ENCODE measurements around the gene LSS.

Gene LSS

GRCh38 chr21:46218906-46219590, 9.5 kb downstream of the LSS start:
- DNase-seq (ENCODE audit: low read depth) = no peak

GRCh38 chr21:46217511-46218196, 10.9 kb downstream of the LSS start:
- DNase-seq (ENCODE audit: low read depth) = no peak

- no peak for DNase-seq (ENCODE audit: low read depth)
Observed at GRCh38 chr21:46216132-46216747, 12.3 kb downstream of the LSS start.

GRCh38 chr21:46215436-46216131, 13.0 kb downstream of the LSS start:
- DNase-seq (ENCODE audit: low read depth) = no peak

- DNase-seq (ENCODE audit: low read depth) = no peak
Observed at GRCh38 chr21:46214478-46215340, 13.9 kb downstream of the LSS start.

GRCh38 chr21:46213620-46214286, 14.8 kb downstream of the LSS start:
- no peak for DNase-seq (ENCODE audit: low read depth)

- DNase-seq (ENCODE audit: low read depth) = no peak
Observed at GRCh38 chr21:46212721-46213484, 15.7 kb downstream of the LSS start.

- DNase-seq (ENCODE audit: low read depth) = no peak
Observed at GRCh38 chr21:46211786-46212720, 16.5 kb downstream of the LSS start.

GRCh38 chr21:46211376-46211775, 17.2 kb downstream of the LSS start:
- DNase-seq (ENCODE audit: low read depth) = no peak

- DNase-seq (ENCODE audit: low read depth) = no peak
Observed at GRCh38 chr21:46210378-46211136, 18.0 kb downstream of the LSS start.

GRCh38 chr21:46208761-46209721, 19.5 kb downstream of the LSS start:
- DNase-seq (ENCODE audit: low read depth) = no peak

GRCh38 chr21:46207920-46208591, 20.5 kb downstream of the LSS start:
- DNase-seq (ENCODE audit: low read depth) = no peak

- DNase-seq (ENCODE audit: low read depth) = no peak
Observed at GRCh38 chr21:46207006-46207919, 21.3 kb downstream of the LSS start.

- no peak for DNase-seq (ENCODE audit: low read depth)
Observed at GRCh38 chr21:46206163-46207005, 22.2 kb downstream of the LSS start.

- no peak for DNase-seq (ENCODE audit: low read depth)
Observed at GRCh38 chr21:46205766-46206162, 22.8 kb downstream of the LSS start.

All from stimulated activated CD8-positive, alpha-beta memory T cell treated with anti-CD3 and anti-CD28 coated beads, Interleukin-15, amount 100 ng/mL, for 24 hours (primary cell).